SK-N-MC (cell line): ENCODE measurements around the gene LRMDA.

Experiments
- EZH2 ChIP-seq: fragments of 200-600 bp; sonication (generic); IDR thresholded peaks from one replicate; pipeline ENCODE4 v1.6.1; 2017; ENCODE audit warnings: antibody characterized with exemption
- FOXP2 ChIP-seq: optimal IDR thresholded peaks from 2 replicates; pipeline ENCODE3; 2011; ENCODE audit warnings: mild to moderate bottlenecking, moderate library complexity; ENCODE audit not compliant: insufficient read depth; ENCODE audit errors: extremely low read length, control extremely low read depth
- POLR2AphosphoS5 ChIP-seq: IDR thresholded peaks from 2 replicates; pipeline ENCODE4 v1.6.1; 2012; ENCODE audit warnings: mild to moderate bottlenecking, low read depth, low read length, borderline replicate concordance

DNA sequence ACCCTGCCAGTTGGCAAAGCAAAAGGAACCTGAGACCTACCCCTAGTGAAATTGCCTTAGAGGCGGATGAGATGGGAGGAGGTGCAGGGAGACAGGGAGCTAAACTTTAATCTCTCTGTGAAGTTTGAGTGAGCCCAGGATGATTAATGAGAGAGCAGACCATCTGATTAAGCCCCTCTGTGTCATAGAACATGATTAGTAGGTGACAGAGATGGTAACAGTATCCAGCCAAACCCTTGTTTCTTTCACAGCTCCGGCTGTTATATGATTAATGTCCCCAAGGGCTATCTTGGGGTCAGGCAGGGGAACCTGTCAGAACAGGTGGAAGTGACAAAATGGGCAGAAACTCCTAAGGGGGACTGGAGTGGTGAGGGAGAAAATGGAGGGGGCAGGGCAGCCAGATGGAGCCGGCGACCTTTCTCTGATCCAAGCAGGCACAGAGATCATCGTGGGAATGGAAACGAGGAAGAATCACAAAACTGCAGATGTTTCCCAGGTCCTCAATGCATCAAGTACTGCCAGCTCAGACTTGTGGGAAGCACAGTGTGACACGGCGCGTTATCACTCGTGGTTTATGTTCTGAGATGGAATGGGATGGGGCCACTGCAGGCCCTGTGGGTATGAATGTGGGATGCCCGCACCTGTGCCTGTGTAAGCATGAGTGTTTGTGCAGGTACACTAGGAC, 684.2 kb downstream of the LRMDA start:
- TF ChIP-seq POLR2AphosphoS5 (no peak), EZH2 (no peak), FOXP2 (no peak)
